HG03097 (cell line): ENCODE measurements around the gene HDAC6.
"Not testable (repeated sequence)": the region's sequence is repeated elsewhere in the genome, so short reads cannot be mapped to it uniquely, and the experiment has no call there.

Experiments
- ATAC-seq: cut with Tn5 transposase; IDR thresholded peaks from one replicate; pipeline ENCODE4 v1.9.1; 2021; ENCODE audit not compliant: unreplicated experiment, low FRiP score

The HDAC6 gene

GRCh38 chrX:48823053-48823452, 21.2 kb downstream of the HDAC6 start:
- ATAC-seq = no peak

- no peak for ATAC-seq
These were observed 22.2 kb downstream of the HDAC6 start for GRCh38 chrX:48824066-48824465.

DNA sequence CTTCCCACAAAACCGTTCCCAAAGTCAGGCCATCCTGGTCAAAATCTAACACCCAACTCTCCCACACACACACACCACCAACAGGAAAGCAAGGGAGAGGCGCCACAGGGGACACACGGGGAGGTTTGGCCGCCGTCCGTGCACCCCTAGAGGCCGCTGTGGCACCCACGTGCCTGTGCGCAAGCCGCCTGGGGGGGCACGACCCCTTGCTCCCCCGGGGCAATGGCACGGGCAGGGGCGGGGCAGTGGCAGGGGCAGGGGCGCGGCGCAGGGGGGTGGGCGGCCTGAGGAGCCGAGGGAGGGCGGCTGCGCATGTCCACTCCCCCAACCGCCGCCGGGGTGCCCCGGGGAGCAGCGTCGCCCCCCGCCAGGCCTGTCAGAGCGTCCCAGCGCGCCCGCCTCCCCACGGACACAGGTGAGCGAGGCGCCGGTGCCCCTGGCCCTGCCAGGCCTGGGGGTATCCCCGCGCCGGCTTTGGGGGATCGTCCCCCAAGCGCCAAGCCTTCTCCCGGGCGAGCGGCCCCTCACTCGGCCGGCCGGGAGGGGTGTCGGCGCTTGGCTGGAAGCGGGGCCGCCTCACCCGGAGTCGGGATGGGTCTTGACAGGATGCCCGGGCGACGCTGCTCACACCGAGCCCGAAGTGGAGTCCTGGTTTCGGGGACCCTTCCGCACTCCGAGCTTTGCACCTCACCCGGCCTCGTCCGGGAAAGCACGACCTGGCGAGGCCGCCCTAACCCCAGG, 24.4 kb downstream of the HDAC6 start, which contains the start of gene ERAS:
Gene ERAS (plus strand): TSS at position 379 of the 741 bp plus-strand sequence. CDS start 2,611 bp downstream, outside the sequence.
- ATAC-seq = no peak

GRCh38 chrX:48826876-48827653, 25.2 kb downstream of the HDAC6 start:
- ATAC-seq = no peak

GRCh38 chrX:48827654-48827968, 25.7 kb downstream of the HDAC6 start:
- no peak for ATAC-seq

- ATAC-seq = no peak
These were observed 27.3 kb downstream of the HDAC6 start for GRCh38 chrX:48829016-48829735.

DNA sequence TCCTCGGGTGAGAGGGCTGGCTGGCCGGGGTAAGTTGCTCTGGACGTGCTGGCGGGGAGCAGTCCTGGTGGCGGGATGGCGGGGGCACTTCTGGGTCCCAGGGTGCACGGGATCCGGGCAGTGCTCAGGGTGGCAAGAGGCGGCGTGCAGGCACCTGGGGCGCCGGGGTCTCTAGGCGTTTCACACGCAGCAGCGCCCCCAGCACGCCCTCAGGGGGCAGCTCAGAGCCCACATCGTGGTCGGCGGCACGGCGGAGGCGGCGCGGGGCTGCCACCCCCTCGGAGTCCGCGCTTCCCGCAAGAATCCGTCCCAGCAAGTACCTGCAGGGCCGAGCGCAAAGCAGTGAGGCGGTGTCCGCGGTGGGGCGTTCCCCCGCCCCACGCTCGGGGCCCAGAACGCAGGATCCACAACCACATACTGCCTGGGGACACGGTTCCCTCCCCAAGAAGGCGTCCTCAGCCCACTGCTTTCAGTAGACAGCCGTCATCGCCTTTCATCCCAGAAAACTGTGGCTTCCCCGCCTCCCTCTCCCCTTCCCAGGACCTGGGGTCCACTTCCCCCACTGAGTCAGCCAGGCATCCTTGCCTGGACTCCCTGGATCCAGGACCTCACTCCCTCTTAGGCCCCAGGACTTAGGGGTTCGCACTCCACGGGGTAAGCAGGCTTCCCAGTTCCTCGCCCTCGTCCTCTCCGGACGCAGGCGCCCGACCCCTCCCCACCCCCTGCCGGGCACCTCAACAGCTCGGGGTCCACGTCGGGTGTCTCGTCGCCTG, 29.5 kb downstream of the HDAC6 start:
- no peak for ATAC-seq

DNA sequence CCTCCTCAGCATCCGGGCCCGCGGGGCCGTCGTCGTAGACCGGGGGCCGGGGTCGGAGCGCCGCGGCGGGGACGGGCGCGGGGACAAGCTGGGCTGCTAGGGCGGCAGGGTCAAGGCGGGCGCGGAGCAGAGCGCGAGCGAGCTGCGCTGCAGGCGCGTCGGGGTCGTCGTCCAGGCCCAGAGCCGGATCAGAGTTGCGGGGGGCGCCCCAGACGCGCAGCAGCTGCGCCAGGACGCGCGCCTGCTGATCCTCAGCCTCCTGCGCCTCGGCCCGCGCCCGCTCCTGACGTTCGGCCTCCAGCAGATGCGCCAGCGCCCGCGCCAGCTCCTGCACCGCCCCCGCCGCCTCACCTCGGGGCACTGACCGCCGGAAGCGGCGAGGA, 30.0 kb downstream of the HDAC6 start:
- ATAC-seq = no peak

GRCh38 chrX:48833542-48834138, 31.8 kb downstream of the HDAC6 start:
- no peak for ATAC-seq

GRCh38 chrX:48834383-48834709, 32.5 kb downstream of the HDAC6 start:
- no peak for ATAC-seq

- ATAC-seq = no peak
These were observed 33.9 kb downstream of the HDAC6 start, which contains the start of gene PCSK1N for GRCh38 chrX:48835524-48836329. Gene PCSK1N, minus strand, starts transcription at chrX:48835610. Its CDS starts 78 bp downstream, at chrX:48835532.

DNA sequence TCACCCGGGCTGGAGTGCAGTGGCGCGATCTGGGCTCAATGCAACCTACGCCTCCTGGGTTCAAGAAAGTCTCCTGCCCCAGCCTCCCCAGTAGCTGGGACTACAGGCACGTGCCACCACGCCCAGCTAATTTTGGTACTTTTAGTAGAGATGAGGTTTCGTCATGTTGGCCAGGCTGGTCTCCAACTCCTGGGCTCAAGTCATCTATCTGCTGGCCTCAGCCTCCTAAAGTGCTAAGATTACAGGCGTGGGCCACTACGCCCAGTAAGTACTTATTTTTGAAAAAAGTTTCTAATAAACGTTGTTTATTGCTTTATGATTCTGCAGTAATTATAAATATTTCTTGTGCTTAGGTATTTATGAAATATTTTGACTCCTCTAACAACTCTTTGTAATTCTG, 37.8 kb downstream of the HDAC6 start:
- ATAC-seq = no peak

DNA sequence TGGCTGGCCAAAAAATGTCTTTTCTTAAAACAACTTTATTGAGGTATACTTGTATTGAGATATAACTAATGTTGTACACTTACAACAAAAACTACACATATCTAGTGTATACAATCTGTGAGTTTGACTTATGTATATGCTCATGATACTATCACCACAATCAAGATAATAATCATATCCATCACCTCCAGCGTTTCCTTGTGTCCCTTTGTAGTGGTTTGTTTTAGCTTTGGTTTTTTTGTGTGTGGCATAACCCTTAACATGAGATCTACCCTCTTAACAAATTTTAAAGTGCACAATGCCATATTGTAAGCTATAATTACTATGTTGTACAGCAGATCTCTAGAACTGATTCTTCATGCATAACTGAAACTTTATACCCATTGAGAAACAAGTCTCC, 47.0 kb downstream of the HDAC6 start:
- ATAC-seq = no peak

DNA sequence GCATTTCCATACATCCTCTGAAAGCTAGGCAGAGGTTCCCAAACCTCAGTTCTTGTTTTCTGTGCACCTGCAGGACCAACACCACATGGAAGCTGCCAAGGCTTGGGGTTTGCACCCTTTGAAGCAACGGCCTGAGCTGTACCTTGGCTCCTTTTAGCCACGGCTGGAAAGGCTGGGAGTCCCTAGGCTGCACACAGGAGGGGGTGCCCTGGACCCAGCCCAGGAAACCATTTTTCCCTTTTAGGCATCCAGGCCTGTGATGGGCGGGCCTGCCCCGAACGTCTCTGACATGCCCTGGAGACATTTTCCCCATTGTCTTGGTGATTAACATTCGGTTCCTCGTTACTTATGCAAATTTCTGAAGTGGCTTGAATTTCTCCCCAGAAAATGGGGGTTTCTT, 51.0 kb downstream of the HDAC6 start:
- ATAC-seq = no peak

DNA sequence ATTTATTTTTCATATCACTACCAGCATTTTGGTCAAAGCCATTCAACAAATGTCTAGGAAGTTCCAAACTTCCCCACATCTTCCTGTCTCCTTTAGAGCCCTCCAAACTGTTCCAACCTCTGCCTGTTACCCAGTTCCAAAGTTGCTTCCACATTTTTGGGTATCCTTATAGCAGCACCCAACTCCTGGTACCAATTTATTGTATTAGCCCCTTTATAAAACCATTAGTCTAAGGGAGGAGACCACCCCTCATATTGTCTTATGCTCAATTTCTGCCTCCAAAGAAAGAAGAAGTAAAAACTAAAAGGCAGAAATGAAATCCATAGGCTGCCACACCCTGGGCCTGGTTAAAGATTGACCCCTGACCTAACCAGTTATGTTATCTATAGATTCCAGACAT, 51.6 kb downstream of the HDAC6 start:
- not testable (repeated sequence) for ATAC-seq

DNA sequence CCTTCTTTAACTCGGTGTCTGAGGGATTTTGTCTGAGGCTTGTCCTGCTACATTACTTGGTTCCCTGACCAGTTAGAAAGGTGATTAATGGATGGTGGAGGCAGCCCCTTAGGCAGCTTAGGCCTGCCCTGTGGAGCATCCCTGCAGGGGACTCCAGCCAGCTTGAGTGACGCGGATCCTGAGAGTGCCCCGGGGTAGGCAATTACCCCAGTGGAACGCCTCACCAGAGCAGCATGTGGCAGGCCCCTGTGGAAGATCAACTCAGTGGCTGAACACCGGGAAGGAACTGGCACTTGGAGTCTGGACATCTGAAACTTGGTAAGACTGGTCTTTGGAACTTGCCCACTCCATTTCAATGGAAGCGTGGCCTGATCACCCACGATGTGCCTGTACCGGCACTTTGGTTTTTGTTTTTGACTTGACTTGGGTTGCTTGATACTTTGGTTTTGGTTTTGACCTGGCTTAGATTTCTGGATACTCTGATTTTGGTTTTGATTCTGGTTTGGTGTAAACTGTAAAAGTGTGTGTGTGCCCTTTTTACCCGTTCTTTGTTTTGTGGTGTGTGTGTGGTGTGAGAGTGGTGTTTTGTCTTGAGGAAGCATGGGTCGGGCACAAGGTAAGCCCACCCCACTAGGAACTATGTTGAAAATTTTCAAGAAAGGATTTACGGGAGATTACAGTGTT, 52.4 kb downstream of the HDAC6 start:
- ATAC-seq = not testable (repeated sequence)

GRCh38 chrX:48854898-48855297, 53.0 kb downstream of the HDAC6 start:
- no peak for ATAC-seq

- no peak for ATAC-seq
These were observed 62.3 kb downstream of the HDAC6 start for GRCh38 chrX:48864210-48864609.

- not testable (repeated sequence) for ATAC-seq
These were observed 70.2 kb downstream of the HDAC6 start for GRCh38 chrX:48872017-48872416.
